GM12872 (cell line): ENCODE data around the gene SENP5.

Source experiments
- CTCF ChIP-seq: IDR thresholded peaks from 3 replicates; pipeline ENCODE4 v1.5.1; 2011; ENCODE audit warnings: low read depth, mild to moderate bottlenecking, low read length, moderate library complexity; ENCODE audit not compliant: insufficient read depth

The SENP5 gene

GRCh38 chr3:196931828-196932587 is 64.3 kb downstream of the SENP5 start:
- TF ChIP-seq CTCF, result no peak

- no peak for TF ChIP-seq CTCF
Measured at GRCh38 chr3:196932600-196932999, 64.9 kb downstream of the SENP5 start.

GRCh38 chr3:196936288-196936687 is 68.6 kb downstream of the SENP5 start:
- no peak for TF ChIP-seq CTCF

- TF ChIP-seq CTCF, result no peak
Measured at GRCh38 chr3:196938124-196938523, 70.4 kb downstream of the SENP5 start.

- TF ChIP-seq CTCF, result no peak
Measured at GRCh38 chr3:196938576-196938975, 70.9 kb downstream of the SENP5 start.

- TF ChIP-seq CTCF, result no peak
Measured at GRCh38 chr3:196941729-196942225, 74.1 kb downstream of the SENP5 start.

- TF ChIP-seq CTCF, result peak; percentile 81
Measured at GRCh38 chr3:196942226-196942914, 74.7 kb downstream of the SENP5 start, which contains the start of gene NCBP2. Gene NCBP2, minus strand, starts transcription at chr3:196942528. Its CDS starts 25 bp downstream, at chr3:196942503.
